Measurements from ENCODE around the gene MEF2C. TPM values are rescaled to one million over a fixed set of nuclear protein-coding genes. Genes with fewer than 3 reads are reported as not detected.

MEF2C gene
- total RNA-seq, 1 donor from 2014 or later: 0.26 TPM

- H2AFZ ChIP-seq (replicated peaks): no peak overlapping the region
- TF ChIP-seq EZH2 (IDR thresholded peaks at IDR 0.05) (peak; percentile 46), CTCF (IDR thresholded peaks at IDR 0.05) (no peak), EZH2phosphoT487 (IDR thresholded peaks at IDR 0.05) (peak; percentile 52)
- H3K4me2 ChIP-seq: peak overlapping the region; percentile 78
- H3K27me3 ChIP-seq: peaks cover 100% of the 10 kb centered on the region
- H3K79me2 ChIP-seq (ENCODE audit: low read depth): no peaks in the 10 kb centered on the region
- peaks cover 53% of the 10 kb centered on the region for H3K27me3 Mint-ChIP-seq (ENCODE audit: insufficient read depth, low read depth)
- H3K9ac ChIP-seq: no peak overlapping the region
- H3K36me3 Mint-ChIP-seq: no peaks in the 10 kb centered on the region
- no peaks in the 10 kb centered on the region for H3K9me3 Mint-ChIP-seq
- no peaks in the 10 kb centered on the region for H3K36me3 ChIP-seq
- no peak overlapping the region for H3K27ac ChIP-seq
- no peaks in the 10 kb centered on the region for H3K9me3 ChIP-seq (ENCODE audit: low read depth)
- H3K4me3 Mint-ChIP-seq: peak overlapping the region; percentile 92
- peaks cover 86% of the 10 kb centered on the region for H4K20me1 ChIP-seq (ENCODE audit: low read depth)
- DNase-seq (ENCODE audit: low spot score): no peak
- peaks cover 36% of the 10 kb centered on the region for H3F3A ChIP-seq (ENCODE audit: low read depth)
- peaks cover 5% of the 10 kb centered on the region for H3K4me1 ChIP-seq
- H3K4me1 Mint-ChIP-seq: peaks cover 54% of the 10 kb centered on the region
- peak overlapping the region; percentile 55 for H3K27ac Mint-ChIP-seq
- H3K4me3 ChIP-seq: no peak overlapping the region
These were observed 209.5 kb downstream of the MEF2C start for GRCh38 chr5:88673253-88674105.

- Histone ChIP-seq H3K4me2 (peak overlapping the region; percentile 29), H3K36me3 (no peaks in the 10 kb centered on the region), H3F3A (ENCODE audit: low read depth) (peaks cover 43% of the 10 kb centered on the region), H3K4me3 (no peak overlapping the region), H3K27ac (no peak overlapping the region), H3K9ac (no peak overlapping the region), H2AFZ (replicated peaks) (no peak overlapping the region), H3K4me1 (peaks cover 5% of the 10 kb centered on the region), H3K9me3 (ENCODE audit: low read depth) (no peaks in the 10 kb centered on the region), H3K27me3 (peaks cover 100% of the 10 kb centered on the region), H3K79me2 (ENCODE audit: low read depth) (no peaks in the 10 kb centered on the region), H4K20me1 (ENCODE audit: low read depth) (peaks cover 88% of the 10 kb centered on the region)
- H3K36me3 Mint-ChIP-seq: no peaks in the 10 kb centered on the region
- H3K9me3 Mint-ChIP-seq: no peaks in the 10 kb centered on the region
- DNase-seq (ENCODE audit: low spot score): peak; percentile 80
- peak overlapping the region; percentile 92 for H3K4me3 Mint-ChIP-seq
- H3K4me1 Mint-ChIP-seq: peaks cover 56% of the 10 kb centered on the region
- H3K27me3 Mint-ChIP-seq (ENCODE audit: insufficient read depth, low read depth): peaks cover 50% of the 10 kb centered on the region
- peak; percentile 29 for TF ChIP-seq CTCF (IDR thresholded peaks at IDR 0.05)
- TF ChIP-seq EZH2 (IDR thresholded peaks at IDR 0.05): peak; percentile 94
- peak; percentile 80 for TF ChIP-seq EZH2phosphoT487 (IDR thresholded peaks at IDR 0.05)
- peak overlapping the region; percentile 76 for H3K27ac Mint-ChIP-seq
These were observed 210.2 kb downstream of the MEF2C start for GRCh38 chr5:88672644-88673252.

GRCh38 chr5:88671505-88672499, 211.2 kb downstream of the MEF2C start:
- Mint-ChIP-seq H3K27ac (peak overlapping the region; percentile 58), H3K27me3 (ENCODE audit: insufficient read depth, low read depth) (peaks cover 44% of the 10 kb centered on the region), H3K4me1 (peaks cover 58% of the 10 kb centered on the region), H3K9me3 (no peaks in the 10 kb centered on the region), H3K36me3 (no peaks in the 10 kb centered on the region), H3K4me3 (peak overlapping the region; percentile 92)
- H3K27me3 ChIP-seq: peaks cover 100% of the 10 kb centered on the region
- no peak overlapping the region for H3K4me2 ChIP-seq
- no peak overlapping the region for H3K9ac ChIP-seq
- H3K9me3 ChIP-seq (ENCODE audit: low read depth): no peaks in the 10 kb centered on the region
- DNase-seq (ENCODE audit: low spot score): peak; percentile 50
- no peak overlapping the region for H2AFZ ChIP-seq (replicated peaks)
- H4K20me1 ChIP-seq (ENCODE audit: low read depth): peaks cover 88% of the 10 kb centered on the region
- no peaks in the 10 kb centered on the region for H3K36me3 ChIP-seq
- peaks cover 5% of the 10 kb centered on the region for H3K4me1 ChIP-seq
- H3K4me3 ChIP-seq: no peak overlapping the region
- no peaks in the 10 kb centered on the region for H3K79me2 ChIP-seq (ENCODE audit: low read depth)
- peak; percentile 66 for TF ChIP-seq EZH2phosphoT487 (IDR thresholded peaks at IDR 0.05)
- TF ChIP-seq EZH2 (IDR thresholded peaks at IDR 0.05): peak; percentile 86
- TF ChIP-seq CTCF (IDR thresholded peaks at IDR 0.05): no peak
- H3K27ac ChIP-seq: no peak overlapping the region
- peaks cover 50% of the 10 kb centered on the region for H3F3A ChIP-seq (ENCODE audit: low read depth)
